Measurements from ENCODE around the gene LAMA4.
A peak's percentile ranks its signal among the peaks of the same experiment; 100 is the strongest.
"Not testable (repeated sequence)": the region's sequence is repeated elsewhere in the genome, so short reads cannot be mapped to it uniquely, and the experiment has no call there.

LAMA4 gene

GRCh38 chr6:112207776-112208175, 46.6 kb downstream of the LAMA4 start:
- FAIRE-seq (no peak), DNase-seq (ENCODE audit: insufficient read length, low spot score) (no peak)
- TF ChIP-seq POU2F2 (IDR thresholded peaks at IDR 0.05; ENCODE audit: low read depth, low read length) (no peak), POLR2AphosphoS5 (IDR thresholded peaks at IDR 0.05; ENCODE audit: low read depth, low read length) (no peak), POLR2A (IDR thresholded peaks at IDR 0.05; ENCODE audit: low read depth, low read length) (no peak), PAX5 (IDR thresholded peaks at IDR 0.05; ENCODE audit: insufficient read depth, low read length, severe bottlenecking) (no peak), TAF1 (IDR thresholded peaks at IDR 0.05; ENCODE audit: low read depth, low read length) (no peak), SPI1 (IDR thresholded peaks at IDR 0.05; ENCODE audit: low read depth, low read length) (no peak)

- TF ChIP-seq SPI1 (IDR thresholded peaks at IDR 0.05; ENCODE audit: low read depth, low read length) (no peak), POLR2A (IDR thresholded peaks at IDR 0.05; ENCODE audit: low read depth, low read length) (no peak), POLR2AphosphoS5 (IDR thresholded peaks at IDR 0.05; ENCODE audit: low read depth, low read length) (no peak), TAF1 (IDR thresholded peaks at IDR 0.05; ENCODE audit: low read depth, low read length) (no peak), PAX5 (IDR thresholded peaks at IDR 0.05; ENCODE audit: insufficient read depth, low read length, severe bottlenecking) (no peak), POU2F2 (IDR thresholded peaks at IDR 0.05; ENCODE audit: low read depth, low read length) (no peak)
- FAIRE-seq (no peak), DNase-seq (ENCODE audit: insufficient read length, low spot score) (no peak)
Measured at GRCh38 chr6:112207131-112207530, 47.2 kb downstream of the LAMA4 start.

GRCh38 chr6:112206110-112206458, 48.3 kb downstream of the LAMA4 start:
- DNase-seq (ENCODE audit: insufficient read length, low spot score): no peak
- TF ChIP-seq POLR2A (IDR thresholded peaks at IDR 0.05; ENCODE audit: low read depth, low read length): no peak
- TF ChIP-seq SPI1 (IDR thresholded peaks at IDR 0.05; ENCODE audit: low read depth, low read length): no peak
- no peak for TF ChIP-seq POU2F2 (IDR thresholded peaks at IDR 0.05; ENCODE audit: low read depth, low read length)
- no peak for TF ChIP-seq TAF1 (IDR thresholded peaks at IDR 0.05; ENCODE audit: low read depth, low read length)
- TF ChIP-seq PAX5 (IDR thresholded peaks at IDR 0.05; ENCODE audit: insufficient read depth, low read length, severe bottlenecking): no peak
- TF ChIP-seq POLR2AphosphoS5 (IDR thresholded peaks at IDR 0.05; ENCODE audit: low read depth, low read length): no peak
- FAIRE-seq: no peak

- TF ChIP-seq POLR2A (IDR thresholded peaks at IDR 0.05; ENCODE audit: low read depth, low read length) (no peak), PAX5 (IDR thresholded peaks at IDR 0.05; ENCODE audit: insufficient read depth, low read length, severe bottlenecking) (no peak), POLR2AphosphoS5 (IDR thresholded peaks at IDR 0.05; ENCODE audit: low read depth, low read length) (no peak), SPI1 (IDR thresholded peaks at IDR 0.05; ENCODE audit: low read depth, low read length) (no peak), TAF1 (IDR thresholded peaks at IDR 0.05; ENCODE audit: low read depth, low read length) (no peak), POU2F2 (IDR thresholded peaks at IDR 0.05; ENCODE audit: low read depth, low read length) (no peak)
- FAIRE-seq (no peak), DNase-seq (ENCODE audit: insufficient read length, low spot score) (no peak)
Measured at GRCh38 chr6:112205427-112206109, 48.8 kb downstream of the LAMA4 start.

GRCh38 chr6:112204350-112204706, 50.0 kb downstream of the LAMA4 start:
- no peak for DNase-seq (ENCODE audit: insufficient read length, low spot score)
- FAIRE-seq: no peak
- TF ChIP-seq TAF1 (IDR thresholded peaks at IDR 0.05; ENCODE audit: low read depth, low read length): no peak
- TF ChIP-seq POLR2A (IDR thresholded peaks at IDR 0.05; ENCODE audit: low read depth, low read length): no peak
- TF ChIP-seq SPI1 (IDR thresholded peaks at IDR 0.05; ENCODE audit: low read depth, low read length): no peak
- no peak for TF ChIP-seq POLR2AphosphoS5 (IDR thresholded peaks at IDR 0.05; ENCODE audit: low read depth, low read length)
- TF ChIP-seq PAX5 (IDR thresholded peaks at IDR 0.05; ENCODE audit: insufficient read depth, low read length, severe bottlenecking): no peak
- no peak for TF ChIP-seq POU2F2 (IDR thresholded peaks at IDR 0.05; ENCODE audit: low read depth, low read length)

- no peak for FAIRE-seq
- no peak for DNase-seq (ENCODE audit: insufficient read length, low spot score)
- TF ChIP-seq PAX5 (IDR thresholded peaks at IDR 0.05; ENCODE audit: insufficient read depth, low read length, severe bottlenecking) (no peak), POLR2A (IDR thresholded peaks at IDR 0.05; ENCODE audit: low read depth, low read length) (no peak), POU2F2 (IDR thresholded peaks at IDR 0.05; ENCODE audit: low read depth, low read length) (no peak), TAF1 (IDR thresholded peaks at IDR 0.05; ENCODE audit: low read depth, low read length) (no peak), SPI1 (IDR thresholded peaks at IDR 0.05; ENCODE audit: low read depth, low read length) (no peak)
Measured at GRCh38 chr6:112203577-112204349, 50.6 kb downstream of the LAMA4 start.

GRCh38 chr6:112202639-112203341, 51.6 kb downstream of the LAMA4 start:
- TF ChIP-seq SPI1 (IDR thresholded peaks at IDR 0.05; ENCODE audit: low read depth, low read length) (peak; percentile 65), POLR2A (IDR thresholded peaks at IDR 0.05; ENCODE audit: low read depth, low read length) (no peak)
- no peak for DNase-seq (ENCODE audit: insufficient read length, low spot score)
- FAIRE-seq: no peak

GRCh38 chr6:112200185-112200914, 54.0 kb downstream of the LAMA4 start:
- DNase-seq (ENCODE audit: insufficient read length, low spot score); FAIRE-seq: not testable (repeated sequence)

- TF ChIP-seq POLR2AphosphoS5 (IDR thresholded peaks at IDR 0.05; ENCODE audit: low read depth, low read length) (no peak), PAX5 (IDR thresholded peaks at IDR 0.05; ENCODE audit: insufficient read depth, low read length, severe bottlenecking) (no peak), SPI1 (IDR thresholded peaks at IDR 0.05; ENCODE audit: low read depth, low read length) (no peak), TAF1 (IDR thresholded peaks at IDR 0.05; ENCODE audit: low read depth, low read length) (no peak)
- DNase-seq (ENCODE audit: insufficient read length, low spot score): no peak
- FAIRE-seq: no peak
Measured at GRCh38 chr6:112199001-112199403, 55.4 kb downstream of the LAMA4 start.
